Fibroblast of lung (primary cell): Measurements from ENCODE around the gene CXCR3. TPM values are rescaled to one million over a fixed set of nuclear protein-coding genes. Genes with fewer than 3 reads are reported as not detected.

Experiments
- DNase-seq, 2 donors: peaks; one replicate each; pipeline versions ENCODE4 v3.0.0 to v3.0.0-alpha.2; 2010; ENCODE audit warnings: low read depth in 2 of 2
- H2AFZ ChIP-seq: 2 replicates; pipeline ENCODE4 v1.5.1; 2012; ENCODE audit warnings: low read length, control low read depth, inconsistent platforms
- H3K27ac ChIP-seq: 2 replicates; pipeline ENCODE4 v1.5.1; 2011; ENCODE audit warnings: low read length, control low read depth; ENCODE audit not compliant: insufficient read depth
- H3K27me3 ChIP-seq: 2 replicates; pipeline ENCODE4 v1.5.1; 2011; ENCODE audit warnings: mild to moderate bottlenecking, low read length; ENCODE audit not compliant: control insufficient read depth, insufficient read depth
- H3K36me3 ChIP-seq: 2 replicates; pipeline ENCODE4 v1.5.1; 2011; ENCODE audit warnings: low read length; ENCODE audit not compliant: control insufficient read depth, insufficient read depth
- H3K4me1 ChIP-seq: 2 replicates; pipeline ENCODE4 v1.5.1; 2011; ENCODE audit warnings: low read length; ENCODE audit not compliant: control insufficient read depth, insufficient read depth; ENCODE audit errors: extremely low read depth
- H3K4me2 ChIP-seq: 2 replicates; pipeline ENCODE4 v1.5.1; 2011; ENCODE audit warnings: low read length, control low read depth; ENCODE audit not compliant: insufficient read depth; ENCODE audit errors: extremely low read depth
- H3K4me3 ChIP-seq, 4 experiments: fragments of 200-600 bp in 1 of 4; sonication (generic) in 1 of 4; replicated peaks in 1 of 4; 2 replicates each; pipeline ENCODE4 v1.5.1; 2011 to 2016; ENCODE audit warnings: low read length in 4 of 4, low read depth in 3 of 4, mild to moderate bottlenecking in 3 of 4, control low read depth in 2 of 4, inconsistent platforms in 1 of 4, mixed read lengths in 1 of 4; ENCODE audit not compliant: insufficient read depth in 1 of 4; ENCODE audit errors: control extremely low read depth in 1 of 4
- H3K79me2 ChIP-seq: 2 replicates; pipeline ENCODE4 v1.5.1; 2012; ENCODE audit warnings: mild to moderate bottlenecking, low read length, inconsistent platforms; ENCODE audit not compliant: control insufficient read depth, insufficient read depth
- H3K9ac ChIP-seq: 2 replicates; pipeline ENCODE4 v1.5.1; 2011; ENCODE audit warnings: mild to moderate bottlenecking, low read length, control low read depth; ENCODE audit not compliant: insufficient read depth
- H3K9me3 ChIP-seq: 2 replicates; pipeline ENCODE4 v1.5.1; 2012; ENCODE audit warnings: low read depth, low read length; ENCODE audit not compliant: control insufficient read depth, insufficient read depth
- H4K20me1 ChIP-seq: 2 replicates; pipeline ENCODE4 v1.5.1; 2011; ENCODE audit warnings: low read length; ENCODE audit not compliant: control insufficient read depth, insufficient read depth; ENCODE audit errors: extremely low read depth
- CTCF ChIP-seq, 2 donors: IDR thresholded peaks in 1 of 2; conservative IDR thresholded peaks in 1 of 2; 1 replicate in 1 of 2; 2 replicates in 1 of 2; pipeline ENCODE4 v1.5.1; 2011 to 2012; ENCODE audit warnings: low read length in 2 of 2, control low read depth in 1 of 2, inconsistent platforms in 1 of 2, low read depth in 1 of 2, mild to moderate bottlenecking in 1 of 2
- EZH2 ChIP-seq: IDR thresholded peaks from 2 replicates; pipeline ENCODE4 v1.5.1; 2012; ENCODE audit warnings: low read length, control low read depth, mild to moderate bottlenecking; ENCODE audit errors: missing control alignments
- polyA plus RNA-seq, 2 donors: library from polyadenylated mRNA; depleted of rRNA in 1 of 2; stranded (reverse) in 1 of 2; unstranded in 1 of 2; fragments of >200 nt; gene quantifications; 2 replicates each; pipeline ENCODE4 v1.2.1, GENCODE V29; 2011 to 2012; ENCODE audit warnings: missing spikeins in 1 of 2
- total RNA-seq: library from RNA; depleted of rRNA; stranded (reverse); fragments of >200 nt; gene quantifications from 2 replicates; pipeline ENCODE4 v1.2.1, GENCODE V29; 2014

CXCR3 gene
- total and polyA plus RNA-seq, 2 donors (not counting 1 experiment from before 2014, with no cell fraction given), result not detected

GRCh38 chrX:71617742-71618141, 569 bp downstream of the CXCR3 start:
- H3K9ac ChIP-seq, result no peak overlapping the region
- no peaks in the 10 kb centered on the region for H3K9me3 ChIP-seq
- no peak overlapping the region for H3K4me2 ChIP-seq
- H3K79me2 ChIP-seq, result no peaks in the 10 kb centered on the region
- no peak overlapping the region for H2AFZ ChIP-seq
- TF ChIP-seq EZH2, result no peak
- no peak for TF ChIP-seq CTCF (conservative IDR thresholded peaks at IDR 0.05 in 1 of 2, IDR thresholded peaks at IDR 0.05 in 1 of 2; ENCODE audit: low read depth in 1 of 2, low read length in 2 of 2)
- no peaks in the 10 kb centered on the region for H3K36me3 ChIP-seq
- H3K27ac ChIP-seq, result no peak overlapping the region
- no peak for DNase-seq
- H3K27me3 ChIP-seq, result no peaks in the 10 kb centered on the region
- no peaks in the 10 kb centered on the region for H3K4me1 ChIP-seq
- H3K4me3 ChIP-seq, result no peak overlapping the region
- no peaks in the 10 kb centered on the region for H4K20me1 ChIP-seq

- Histone ChIP-seq H3K4me1 (no peaks in the 10 kb centered on the region), H3K9me3 (no peaks in the 10 kb centered on the region), H3K79me2 (no peaks in the 10 kb centered on the region), H3K27ac (no peak overlapping the region), H3K9ac (no peak overlapping the region), H3K4me3 (no peak overlapping the region), H4K20me1 (no peaks in the 10 kb centered on the region), H3K4me2 (no peak overlapping the region), H3K27me3 (no peaks in the 10 kb centered on the region), H2AFZ (no peak overlapping the region), H3K36me3 (no peaks in the 10 kb centered on the region)
- DNase-seq, result no peak
- no peak for TF ChIP-seq EZH2
- TF ChIP-seq CTCF (conservative IDR thresholded peaks at IDR 0.05 in 1 of 2, IDR thresholded peaks at IDR 0.05 in 1 of 2; ENCODE audit: low read depth in 1 of 2, low read length in 2 of 2), result no peak
These were observed 1.4 kb downstream of the CXCR3 start for GRCh38 chrX:71616672-71617529.

GRCh38 chrX:71615954-71616353, 2.4 kb downstream of the CXCR3 start:
- no peak for DNase-seq
- Histone ChIP-seq H4K20me1 (no peaks in the 10 kb centered on the region), H3K4me3 (no peak overlapping the region), H3K36me3 (no peaks in the 10 kb centered on the region), H3K27me3 (no peaks in the 10 kb centered on the region), H2AFZ (no peak overlapping the region), H3K27ac (no peak overlapping the region), H3K9me3 (no peaks in the 10 kb centered on the region), H3K4me2 (no peak overlapping the region), H3K9ac (no peak overlapping the region), H3K79me2 (no peaks in the 10 kb centered on the region), H3K4me1 (no peaks in the 10 kb centered on the region)
- TF ChIP-seq EZH2 (no peak), CTCF (conservative IDR thresholded peaks at IDR 0.05 in 1 of 2, IDR thresholded peaks at IDR 0.05 in 1 of 2; ENCODE audit: low read depth in 1 of 2, low read length in 2 of 2) (no peak)
